Prostate gland (tissue), 2 donors: Measurements from ENCODE around the gene CCDC92. TPM values are rescaled to one million over a fixed set of nuclear protein-coding genes. Genes with fewer than 3 reads are reported as not detected.

ENCODE experiments used
- DNase-seq: peaks from one replicate; pipeline ENCODE4 v3.0.0-alpha.2; 2019; ENCODE audit warnings: low spot score
- H3K27ac ChIP-seq, 2 donors: fragments of 200-600 bp; sonication (generic); 2 replicates each; pipeline ENCODE4 v1.5.1; 2017 to 2019
- H3K27me3 ChIP-seq: fragments of 200-600 bp; sonication (generic); replicated peaks from 2 replicates; pipeline ENCODE4 v1.5.1; 2019; ENCODE audit not compliant: insufficient read depth
- H3K36me3 ChIP-seq, 2 donors: fragments of 200-600 bp; sonication (generic); 1 replicate in 1 of 2; 2 replicates in 1 of 2; pipeline versions ENCODE4 v1.5.1 to v1.8.1; 2017 to 2019
- H3K4me1 ChIP-seq: fragments of 200-600 bp; sonication (generic); replicated peaks from 2 replicates; pipeline ENCODE4 v1.5.1; 2019
- H3K4me3 ChIP-seq, 2 donors: fragments of 200-600 bp; sonication (generic); 2 replicates each; pipeline ENCODE4 v1.5.1; 2017 to 2019
- H3K9me3 ChIP-seq: fragments of 200-600 bp; sonication (generic); 2 replicates; pipeline ENCODE4 v1.5.1; 2017
- POLR2A ChIP-seq: fragments of 450-650 bp; IDR thresholded peaks from one replicate; pipeline ENCODE4 v1.6.1; 2016; ENCODE audit warnings: antibody characterized with exemption, mild to moderate bottlenecking
- POLR2AphosphoS5 ChIP-seq: sonication (generic); formaldehyde crosslinking; IDR thresholded peaks from one replicate; pipeline ENCODE4 v1.6.1; 2017; ENCODE audit warnings: antibody characterized with exemption
- WGBS: methylation state at CpG from one replicate; pipeline ENCODE4 v1.1.5; 2018; 5-methylcytosine and 5-hydroxymethylcytosine counted together
- intact Hi-C: fragments of 100-400 bp; cut with DNase I; formaldehyde crosslinking; loops from one replicate; pipeline ENCODE4 v1.14.2; 2022
- total RNA-seq, 2 donors: library from RNA; depleted of rRNA; stranded (reverse); fragments of >200 nt; gene quantifications; one replicate each; pipeline ENCODE4 v1.1.0, GENCODE V29; 2016
- TF ChIP-seq, protein P1 (sequence below), 4 experiments: fragments of 200-600 bp in 2 of 4; fragments of 450-650 bp in 2 of 4; sonication (generic) in 2 of 4; IDR thresholded peaks; 1 replicate in 3 of 4; 2 replicates in 1 of 4; pipeline ENCODE4 v1.5.1; 2016 to 2019; ENCODE audit warnings: antibody characterized with exemption in 4 of 4, mild to moderate bottlenecking in 2 of 4, moderate library complexity in 2 of 4

CCDC92 gene
- total RNA-seq, 2 donors from 2014 or later, result 22.4 to 42.9 TPM

DNA sequence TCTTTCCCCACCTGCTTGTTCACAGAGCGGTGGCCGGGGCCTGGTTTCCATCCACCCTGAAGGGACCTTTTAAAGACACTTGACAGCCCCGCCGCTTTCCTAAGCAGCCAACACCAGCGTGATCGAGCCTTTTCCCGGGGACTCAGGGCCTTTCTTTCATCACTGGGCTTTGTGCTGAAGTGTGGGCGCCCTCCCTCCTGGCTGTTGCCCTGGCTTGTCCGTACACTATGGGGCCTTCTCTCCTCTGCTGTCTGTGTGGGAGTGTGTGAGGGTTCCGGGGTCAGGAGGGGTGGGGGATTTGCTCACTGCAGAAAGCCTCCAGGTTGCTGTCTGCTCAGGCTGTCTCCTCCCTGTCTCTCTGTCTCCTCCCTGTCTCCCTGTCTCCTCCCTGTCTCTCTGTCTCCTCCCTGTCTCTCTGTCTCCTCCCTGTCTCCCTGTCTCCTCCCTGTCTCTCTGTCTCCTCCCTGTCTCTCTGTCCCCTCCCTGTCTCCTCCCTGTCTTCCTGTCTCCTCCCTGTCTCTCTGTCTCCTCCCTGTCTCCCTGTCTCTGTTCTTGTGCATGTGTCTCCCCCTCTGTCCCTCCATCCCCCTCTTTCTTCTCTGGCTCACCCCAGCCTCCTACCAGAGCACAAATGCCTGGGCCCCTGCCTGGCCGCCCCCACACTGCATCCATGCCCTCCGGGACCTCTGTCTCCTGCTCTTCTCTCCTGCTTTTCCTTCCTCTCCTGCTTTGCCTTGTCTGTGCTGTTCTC, 64.7 kb downstream of the CCDC92 start:
- TF ChIP-seq, protein P1, sequence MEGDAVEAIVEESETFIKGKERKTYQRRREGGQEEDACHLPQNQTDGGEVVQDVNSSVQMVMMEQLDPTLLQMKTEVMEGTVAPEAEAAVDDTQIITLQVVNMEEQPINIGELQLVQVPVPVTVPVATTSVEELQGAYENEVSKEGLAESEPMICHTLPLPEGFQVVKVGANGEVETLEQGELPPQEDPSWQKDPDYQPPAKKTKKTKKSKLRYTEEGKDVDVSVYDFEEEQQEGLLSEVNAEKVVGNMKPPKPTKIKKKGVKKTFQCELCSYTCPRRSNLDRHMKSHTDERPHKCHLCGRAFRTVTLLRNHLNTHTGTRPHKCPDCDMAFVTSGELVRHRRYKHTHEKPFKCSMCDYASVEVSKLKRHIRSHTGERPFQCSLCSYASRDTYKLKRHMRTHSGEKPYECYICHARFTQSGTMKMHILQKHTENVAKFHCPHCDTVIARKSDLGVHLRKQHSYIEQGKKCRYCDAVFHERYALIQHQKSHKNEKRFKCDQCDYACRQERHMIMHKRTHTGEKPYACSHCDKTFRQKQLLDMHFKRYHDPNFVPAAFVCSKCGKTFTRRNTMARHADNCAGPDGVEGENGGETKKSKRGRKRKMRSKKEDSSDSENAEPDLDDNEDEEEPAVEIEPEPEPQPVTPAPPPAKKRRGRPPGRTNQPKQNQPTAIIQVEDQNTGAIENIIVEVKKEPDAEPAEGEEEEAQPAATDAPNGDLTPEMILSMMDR (IDR thresholded peaks at IDR 0.05), result no peak
- TF ChIP-seq POLR2A (no peak), POLR2AphosphoS5 (no peak)
- Histone ChIP-seq H3K9me3 (no peaks in the 10 kb centered on the region), H3K36me3 (no peaks in the 10 kb centered on the region), H3K27me3 (no peaks in the 10 kb centered on the region), H3K27ac (no peak overlapping the region), H3K4me1 (no peaks in the 10 kb centered on the region), H3K4me3 (no peak overlapping the region)
- no peak for DNase-seq
- 64% methylated on average over 12 of the region's 12 CpGs for WGBS
- intact Hi-C loops, result loop anchor here (5.0 kb wide), 1 partner anchor 74 kb away; no protein-coding TSS in a partner anchor

DNA sequence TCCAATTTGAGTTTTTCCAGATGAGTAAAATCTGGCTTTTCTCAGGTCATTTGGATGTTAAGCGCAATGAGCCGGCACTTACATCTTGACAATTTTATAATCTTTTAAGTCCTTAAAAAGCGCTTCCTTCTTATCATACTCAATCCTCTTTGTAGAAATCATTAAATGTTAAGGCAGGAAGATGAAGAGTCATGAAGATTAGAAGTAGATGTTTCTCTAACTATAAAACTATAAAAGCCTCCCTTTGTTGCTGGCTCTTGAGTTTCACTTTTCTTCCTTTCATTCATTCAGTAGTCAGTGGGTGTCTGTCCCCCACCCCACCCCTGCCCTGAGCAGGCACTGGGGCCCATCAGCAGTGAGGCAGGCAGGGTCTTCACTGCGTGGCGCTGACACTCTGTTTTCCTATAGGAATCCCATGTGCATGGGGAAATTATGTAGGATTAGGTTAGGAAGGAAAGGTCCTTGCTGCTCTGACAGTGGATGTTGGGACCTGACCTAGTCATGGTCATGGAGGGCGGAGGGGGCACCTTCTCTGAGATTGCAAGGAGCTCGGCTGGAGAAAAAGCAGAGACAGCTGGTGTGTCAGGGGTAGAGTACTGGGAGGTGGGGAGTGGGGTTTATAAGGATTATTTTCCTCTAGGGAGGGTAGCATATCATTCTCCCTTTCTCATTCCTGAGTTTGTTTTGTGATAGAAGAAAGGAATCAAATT, 65.8 kb downstream of the CCDC92 start:
- no peak overlapping the region for H3K27ac ChIP-seq
- no peaks in the 10 kb centered on the region for H3K36me3 ChIP-seq
- 95% methylated on average over 7 of the region's 7 CpGs for WGBS
- no peaks in the 10 kb centered on the region for H3K4me1 ChIP-seq
- no peaks in the 10 kb centered on the region for H3K9me3 ChIP-seq
- no peaks in the 10 kb centered on the region for H3K27me3 ChIP-seq
- intact Hi-C loops, result loop anchor here (5.0 kb wide), 1 partner anchor 75 kb away; no protein-coding TSS in a partner anchor
- DNase-seq, result no peak
- H3K4me3 ChIP-seq, result no peak overlapping the region
- TF ChIP-seq POLR2AphosphoS5, result no peak
- TF ChIP-seq POLR2A, result no peak
- TF ChIP-seq, protein P1 (IDR thresholded peaks at IDR 0.05), result no peak

DNA sequence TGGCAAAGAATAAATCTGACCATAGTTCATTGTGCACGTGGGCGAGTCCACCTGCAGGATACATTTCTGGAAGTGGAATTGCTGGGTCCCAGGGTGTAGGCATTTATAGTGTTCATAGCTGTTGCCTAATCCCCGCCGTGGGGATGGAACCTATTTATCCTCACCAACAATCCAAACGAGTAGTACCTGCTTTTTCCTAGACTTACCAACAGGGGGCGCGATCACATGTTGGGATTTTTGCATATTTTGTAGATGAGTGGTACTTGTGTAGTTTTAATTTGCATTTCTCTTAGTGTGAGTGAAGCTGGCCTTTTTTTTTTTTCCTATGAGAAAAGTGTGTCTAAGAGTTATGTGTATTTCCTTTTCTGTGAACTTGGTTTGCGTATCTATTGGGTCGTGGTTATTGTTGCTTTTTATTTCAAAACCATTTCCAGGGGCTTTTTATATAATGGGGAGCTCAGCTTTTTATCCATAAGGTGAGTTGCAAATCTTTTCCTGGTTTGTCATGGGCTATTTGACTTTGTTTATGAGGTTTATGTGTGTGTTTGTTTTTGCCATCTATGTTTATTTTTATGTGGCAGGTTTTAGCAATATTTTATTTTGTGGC, 67.2 kb downstream of the CCDC92 start:
- Histone ChIP-seq H3K9me3 (no peaks in the 10 kb centered on the region), H3K27me3 (no peaks in the 10 kb centered on the region), H3K4me3 (no peak overlapping the region), H3K4me1 (no peaks in the 10 kb centered on the region), H3K27ac (no peak overlapping the region), H3K36me3 (no peaks in the 10 kb centered on the region)
- no peak for DNase-seq
- TF ChIP-seq, protein P1 (IDR thresholded peaks at IDR 0.05), result peak; percentile 18 to 65 (median 58)
- no peak for TF ChIP-seq POLR2AphosphoS5
- intact Hi-C loops, result loop anchor here (5.0 kb wide), 1 partner anchor 77 kb away; no protein-coding TSS in a partner anchor
- WGBS, result 42% methylated on average over 9 of the region's 9 CpGs

DNA sequence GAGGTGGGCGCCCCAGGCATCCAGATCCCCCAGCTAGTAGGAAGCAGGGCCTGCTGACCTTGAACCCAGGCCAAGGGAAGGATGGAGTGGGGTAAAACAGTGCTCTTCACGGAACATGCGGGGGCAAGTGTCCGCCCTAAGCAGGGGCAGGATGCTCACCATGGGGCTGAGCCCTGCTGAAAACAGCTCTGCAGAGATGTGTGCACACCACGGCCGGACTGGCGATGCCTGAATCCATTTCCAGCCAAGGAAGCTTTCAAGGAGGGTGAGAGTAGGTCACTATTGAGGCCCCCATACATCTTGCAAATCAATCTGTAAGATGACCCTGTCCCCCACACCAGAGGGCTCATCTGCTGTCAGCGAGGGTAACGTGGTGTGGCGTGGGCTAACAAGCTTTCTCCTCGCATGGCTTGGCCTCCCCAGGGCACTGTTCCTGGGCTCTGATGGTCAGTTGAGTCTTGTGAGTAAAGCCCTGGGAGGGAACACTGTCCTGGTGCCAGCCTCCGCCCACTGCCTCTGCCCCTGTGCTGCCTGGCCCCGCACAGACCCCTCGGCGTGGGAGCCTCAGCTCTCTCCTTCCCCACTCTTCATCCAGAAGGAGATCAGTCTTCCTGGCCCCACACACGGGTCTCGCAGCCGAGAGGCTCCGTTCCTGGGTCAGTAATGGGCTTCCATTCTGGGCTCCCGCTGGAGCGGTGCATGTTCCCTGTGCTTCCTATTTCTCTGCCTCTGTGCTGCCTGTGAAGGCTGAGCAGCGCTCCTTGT, 69.1 kb downstream of the CCDC92 start:
- no peak overlapping the region for H3K27ac ChIP-seq
- TF ChIP-seq POLR2AphosphoS5, result no peak
- TF ChIP-seq, protein P1 (IDR thresholded peaks at IDR 0.05), result no peak
- no peak for TF ChIP-seq POLR2A
- no peaks in the 10 kb centered on the region for H3K4me1 ChIP-seq
- no peaks in the 10 kb centered on the region for H3K9me3 ChIP-seq
- H3K27me3 ChIP-seq, result no peaks in the 10 kb centered on the region
- no peak for DNase-seq
- WGBS, result 90% methylated on average over 22 of the region's 22 CpGs
- intact Hi-C loops, result loop anchor here (5.0 kb wide), 1 partner anchor 129 kb away; no protein-coding TSS in a partner anchor
- no peak overlapping the region for H3K4me3 ChIP-seq
- H3K36me3 ChIP-seq, result no peaks in the 10 kb centered on the region
